ENCODE results near the gene ACTL6B.
"Not testable (repeated sequence)": the region's sequence is repeated elsewhere in the genome, so short reads cannot be mapped to it uniquely, and the experiment has no call there.

ACTL6B gene

GRCh38 chr7:100655908-100656674 lies at the start of gene ACTL6B:
Gene ACTL6B, minus strand, starts transcription at chr7:100656448. Its CDS starts 94 bp downstream, at chr7:100656354.
- peak; percentile 59 for DNase-seq

GRCh38 chr7:100705320-100705752 lies 49.1 kb upstream of the ACTL6B start:
- peak; percentile 69 for DNase-seq

- DNase-seq: not testable (repeated sequence)
Measured at GRCh38 chr7:100701089-100701488, 44.8 kb upstream of the ACTL6B start.

GRCh38 chr7:100699018-100699417 lies 42.8 kb upstream of the ACTL6B start:
- DNase-seq: no peak

GRCh38 chr7:100696123-100696521 lies 39.9 kb upstream of the ACTL6B start:
- DNase-seq: no peak

- DNase-seq: peak; percentile 71
Measured at GRCh38 chr7:100694098-100694745, 38.0 kb upstream of the ACTL6B start, which contains the start of gene GIGYF1. Gene GIGYF1, minus strand, starts transcription at chr7:100694250. Its CDS starts 6,012 bp downstream, at chr7:100688238.

- DNase-seq: no peak
Measured at GRCh38 chr7:100693312-100694097, 37.3 kb upstream of the ACTL6B start.

- DNase-seq: no peak
Measured at GRCh38 chr7:100692578-100692961, 36.3 kb upstream of the ACTL6B start.

- DNase-seq: peak; percentile 70
Measured at GRCh38 chr7:100691676-100692577, 35.7 kb upstream of the ACTL6B start.

- no peak for DNase-seq
Measured at GRCh38 chr7:100689230-100690135, 33.2 kb upstream of the ACTL6B start.

GRCh38 chr7:100688326-100688860 lies 32.1 kb upstream of the ACTL6B start:
- DNase-seq: no peak

GRCh38 chr7:100687751-100688300 lies 31.6 kb upstream of the ACTL6B start:
- DNase-seq: no peak

GRCh38 chr7:100687261-100687660 lies 31.0 kb upstream of the ACTL6B start:
- no peak for DNase-seq

GRCh38 chr7:100686822-100687211 lies 30.6 kb upstream of the ACTL6B start:
- DNase-seq: no peak

GRCh38 chr7:100686201-100686821 lies 30.1 kb upstream of the ACTL6B start:
- no peak for DNase-seq

GRCh38 chr7:100685631-100686145 lies 29.4 kb upstream of the ACTL6B start:
- DNase-seq: no peak

GRCh38 chr7:100685049-100685605 lies 28.9 kb upstream of the ACTL6B start:
- DNase-seq: no peak

GRCh38 chr7:100684534-100685042 lies 28.3 kb upstream of the ACTL6B start:
- DNase-seq: no peak
